GM21447 (cell line): ENCODE measurements around the gene FILIP1L.

Source experiments
- ATAC-seq: cut with Tn5 transposase; IDR thresholded peaks from one replicate; pipeline ENCODE4 v1.9.1; 2021; ENCODE audit not compliant: unreplicated experiment

FILIP1L gene

DNA sequence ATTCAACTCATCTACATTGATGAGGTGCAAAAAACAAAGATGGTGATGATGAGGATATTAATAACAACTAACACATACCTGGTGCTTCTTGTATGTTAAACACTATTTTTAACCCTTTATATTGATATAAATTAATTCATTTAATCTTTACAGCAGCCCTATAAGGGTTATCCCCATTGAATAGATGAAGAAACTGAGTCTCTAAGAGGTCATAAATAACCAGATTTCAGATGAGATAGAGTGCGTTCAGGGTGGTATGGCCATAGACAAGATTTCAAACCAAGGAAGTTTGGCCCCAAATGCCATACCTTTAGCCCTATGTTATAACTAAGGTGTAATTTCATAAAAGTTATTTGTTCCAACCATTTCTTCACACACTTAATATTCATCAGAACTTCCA lies 214.1 kb downstream of the FILIP1L start:
- ATAC-seq = no peak

DNA sequence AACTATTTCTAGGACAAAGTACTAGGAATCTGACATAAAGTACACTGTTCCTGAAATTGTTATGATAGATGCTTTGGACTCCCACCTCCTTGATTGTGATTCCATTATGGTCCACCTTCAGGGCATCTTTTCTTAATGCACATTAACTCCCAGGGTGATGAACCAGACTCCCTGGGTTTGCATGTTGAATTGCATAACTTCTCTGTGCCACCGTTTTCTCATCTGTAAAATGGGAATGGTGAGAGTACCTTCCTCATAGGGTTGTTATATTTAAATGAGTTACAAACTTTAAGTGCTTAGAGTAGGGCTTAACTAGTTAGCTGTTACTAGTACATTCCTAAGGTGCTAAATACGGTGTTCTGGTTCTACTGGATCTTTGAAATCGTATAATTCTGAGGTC lies 214.7 kb downstream of the FILIP1L start:
- no peak for ATAC-seq

DNA sequence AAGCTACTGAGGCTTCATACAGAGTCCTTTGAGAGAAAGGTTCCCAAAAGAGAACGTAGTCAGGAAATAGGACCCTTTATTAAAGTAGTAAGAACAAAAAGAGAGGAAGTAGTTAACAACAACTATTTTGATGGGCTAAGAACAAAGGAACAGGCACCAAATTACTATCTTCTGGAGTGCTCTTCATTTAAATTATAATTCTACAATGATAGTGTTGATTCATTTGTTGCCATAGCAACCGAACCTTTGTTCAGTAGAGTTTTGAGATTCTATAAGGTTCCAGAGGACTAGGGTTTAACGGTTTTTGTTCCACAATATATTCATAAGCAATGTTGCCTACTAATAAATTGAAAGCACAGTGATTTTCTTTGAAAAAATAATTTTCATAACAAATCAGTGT lies 217.8 kb downstream of the FILIP1L start:
- ATAC-seq = no peak

DNA sequence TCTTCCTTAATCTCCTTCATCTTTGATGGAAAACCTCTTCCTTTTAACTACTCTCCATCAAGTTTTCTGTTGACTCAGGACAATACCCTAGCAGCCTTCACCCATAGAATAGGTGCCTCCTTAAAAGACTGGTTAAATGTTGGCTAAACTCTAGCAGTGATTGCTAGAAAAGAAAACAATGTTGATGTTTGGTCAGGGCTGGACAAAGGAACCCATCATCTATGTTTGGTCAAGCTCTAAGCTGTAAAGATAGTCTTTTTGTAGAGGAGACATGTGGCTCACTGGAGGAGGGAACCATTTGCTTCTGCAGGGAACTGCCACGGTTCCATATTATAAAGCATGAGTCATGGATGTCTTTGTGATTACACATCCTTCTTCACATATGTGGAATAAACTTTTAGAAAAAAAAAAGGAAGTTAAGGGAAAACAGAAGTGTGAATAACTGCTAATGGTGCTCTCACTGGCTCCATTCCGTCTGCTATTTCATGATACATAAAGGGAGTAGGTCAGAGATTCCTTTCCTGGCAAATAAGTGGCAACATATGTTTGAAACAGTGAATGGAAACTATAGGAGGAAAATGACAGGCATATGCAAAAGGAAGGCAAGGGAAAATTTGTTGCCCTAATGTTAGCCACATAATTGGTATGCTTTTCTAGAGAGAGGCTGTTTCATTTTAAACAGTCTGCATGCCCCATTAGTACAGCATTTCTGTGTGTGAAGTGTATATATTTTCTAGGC lies 218.4 kb downstream of the FILIP1L start:
- ATAC-seq = no peak

DNA sequence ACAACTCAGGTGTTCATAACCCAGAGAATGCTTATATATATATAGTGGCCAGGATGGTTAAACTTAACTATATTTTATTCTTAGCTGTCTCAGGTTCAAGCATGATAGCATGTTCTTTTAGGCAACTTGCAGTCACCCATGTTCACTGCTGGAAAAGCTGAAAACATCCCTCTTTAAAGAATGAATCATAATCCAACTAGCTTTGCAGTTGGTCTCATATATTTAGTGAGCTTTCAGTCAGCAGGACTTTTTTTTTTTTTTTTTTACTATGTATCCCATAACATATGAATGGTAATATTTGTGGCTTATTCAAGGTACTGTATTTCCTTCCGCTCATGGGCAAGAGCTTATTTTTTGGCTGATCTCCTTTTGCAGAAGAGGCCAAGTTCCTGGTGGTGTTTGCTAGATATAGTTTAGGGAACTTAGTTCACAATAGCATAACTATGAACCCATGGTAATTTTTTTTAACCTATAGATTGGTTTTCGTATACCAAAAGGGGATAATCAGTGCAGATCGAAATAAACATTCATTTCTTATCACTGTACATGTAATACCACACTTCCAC lies 219.1 kb downstream of the FILIP1L start:
- no peak for ATAC-seq

DNA sequence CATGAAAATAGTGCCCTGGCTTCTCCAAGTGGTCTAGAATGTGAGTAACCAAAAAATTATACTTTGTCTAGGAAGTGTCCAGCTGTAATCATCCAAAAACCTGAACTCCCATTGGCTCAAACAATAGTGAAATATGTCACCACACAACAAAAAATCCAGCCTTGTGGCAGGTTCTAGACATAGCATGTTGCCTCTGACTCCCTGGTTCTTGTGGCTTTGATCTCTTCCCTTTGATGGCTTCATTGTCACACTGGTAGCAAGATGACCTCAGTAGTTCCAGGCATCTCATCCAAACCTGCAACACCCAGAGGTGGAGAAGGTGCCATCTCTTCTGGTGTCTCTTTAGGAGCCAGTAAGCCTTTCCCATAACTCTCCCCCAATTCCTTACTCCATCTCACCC lies 222.0 kb downstream of the FILIP1L start:
- ATAC-seq = no peak

DNA sequence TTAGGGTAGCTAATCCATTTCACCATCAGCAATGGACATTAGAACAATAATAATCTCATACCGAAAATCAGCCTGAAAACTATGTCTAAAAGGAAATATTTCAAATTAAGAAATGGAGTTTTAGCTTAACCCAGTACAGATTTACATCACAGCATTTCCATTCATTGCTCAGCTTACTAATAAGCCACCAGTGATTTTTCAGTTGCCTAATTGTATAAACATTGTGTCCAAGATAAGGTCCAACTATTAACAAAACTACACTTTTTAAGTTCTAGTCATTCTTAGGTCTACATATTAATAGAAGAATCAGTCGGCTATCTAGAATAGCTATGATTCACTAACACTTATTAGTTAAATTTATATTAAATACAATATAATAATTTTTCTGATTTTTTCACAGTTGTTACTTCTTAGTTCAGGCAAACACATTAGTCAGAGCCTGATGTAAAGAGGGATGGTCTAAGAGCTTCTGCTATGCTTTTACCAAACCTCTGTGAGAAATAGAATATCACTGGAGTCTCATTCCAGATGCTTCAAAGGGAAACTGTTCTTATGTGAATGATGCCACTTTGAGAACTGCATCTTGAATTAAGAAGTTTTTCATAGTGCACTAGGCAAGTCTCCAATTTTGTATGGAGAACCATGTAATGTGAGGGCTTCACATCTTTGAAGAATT lies 222.6 kb downstream of the FILIP1L start:
- no peak for ATAC-seq

DNA sequence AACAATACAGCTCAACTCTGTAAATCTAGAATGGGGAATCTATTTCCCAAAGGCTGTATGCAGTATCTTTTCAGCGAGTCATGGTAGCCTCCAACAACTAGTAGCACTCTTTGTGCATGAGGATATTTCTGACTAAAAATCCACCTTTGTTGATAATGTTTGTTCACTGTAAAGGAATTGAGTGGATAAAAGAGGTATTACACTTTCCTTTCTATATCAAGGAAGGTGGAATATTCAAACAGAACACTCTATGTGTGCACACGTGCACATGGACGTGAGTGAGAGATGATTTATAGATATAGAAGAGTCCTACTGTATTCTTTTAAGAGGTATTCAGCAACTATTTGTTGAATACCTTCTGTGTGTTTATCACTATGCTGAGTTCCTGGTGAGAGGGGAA lies 228.4 kb downstream of the FILIP1L start:
- ATAC-seq = no peak

DNA sequence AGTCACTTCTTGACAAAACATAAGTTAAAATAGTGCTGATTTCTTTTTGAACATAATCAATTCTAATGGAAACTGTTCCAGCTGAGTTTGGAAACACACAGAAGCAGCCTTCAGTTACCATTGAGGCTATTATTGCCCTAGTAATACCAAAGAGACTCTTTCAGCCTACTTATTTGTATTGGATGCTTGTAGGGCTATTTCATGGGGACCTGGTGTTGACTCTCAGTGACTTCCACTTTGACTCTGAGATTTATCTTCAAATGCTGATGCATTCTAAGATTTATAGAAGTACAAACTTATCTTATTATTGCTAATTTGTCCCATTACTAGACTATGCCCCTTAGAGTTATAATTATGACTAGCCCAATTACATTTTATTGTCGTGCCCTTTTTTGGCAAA lies 229.2 kb downstream of the FILIP1L start:
- ATAC-seq = no peak

DNA sequence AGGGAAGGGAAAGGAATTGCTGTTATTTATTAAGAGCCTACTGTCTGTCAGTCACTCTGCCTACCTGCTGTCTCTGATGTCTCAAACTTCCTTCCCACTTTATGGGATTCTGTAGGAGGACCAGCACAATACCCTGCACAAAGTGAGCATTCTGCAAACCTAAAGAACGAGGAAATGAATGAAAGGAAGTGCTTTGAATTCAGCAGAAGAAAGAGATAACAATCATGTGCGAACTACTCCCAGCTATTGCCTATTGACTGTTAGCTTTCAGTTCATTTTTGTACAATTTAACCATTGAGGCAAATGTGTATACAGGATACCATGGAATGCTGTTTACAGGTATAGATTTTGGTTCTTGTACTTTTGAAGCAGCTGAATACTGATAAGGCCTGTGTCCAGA lies 229.8 kb downstream of the FILIP1L start:
- no peak for ATAC-seq

DNA sequence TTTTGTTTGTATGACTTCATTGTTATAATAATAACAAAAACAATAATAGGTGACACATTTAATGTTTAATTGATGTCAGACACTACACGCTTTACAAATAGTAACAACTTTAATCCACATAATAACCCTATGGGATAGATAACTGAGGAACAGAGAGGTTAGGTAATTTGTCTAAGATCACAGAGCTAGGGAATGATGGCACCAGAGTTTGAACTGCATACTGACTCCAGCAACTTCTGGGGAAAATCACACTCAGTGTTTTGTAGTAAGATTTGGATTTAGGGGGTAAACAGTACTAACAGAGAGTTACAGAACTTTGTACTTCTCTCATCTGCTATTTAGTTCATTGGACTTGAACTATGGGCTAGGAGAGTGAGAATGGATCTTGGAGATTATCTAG lies 230.6 kb downstream of the FILIP1L start:
- ATAC-seq = no peak

DNA sequence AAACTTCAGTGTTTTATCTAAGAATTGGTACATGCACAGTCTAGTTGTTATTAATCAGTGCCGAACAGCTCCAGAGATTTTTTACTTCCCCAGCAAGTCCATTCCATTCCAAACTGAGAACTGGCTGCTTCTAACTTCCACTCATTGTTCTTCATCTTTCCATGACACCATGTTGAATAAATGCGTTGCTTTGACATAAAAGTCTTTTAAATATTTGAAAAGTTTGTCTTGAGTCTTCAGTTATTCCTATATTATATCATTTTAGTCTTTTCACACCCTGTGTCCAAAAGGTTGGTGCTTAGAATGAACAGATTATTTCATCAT lies 231.2 kb downstream of the FILIP1L start:
- no peak for ATAC-seq

DNA sequence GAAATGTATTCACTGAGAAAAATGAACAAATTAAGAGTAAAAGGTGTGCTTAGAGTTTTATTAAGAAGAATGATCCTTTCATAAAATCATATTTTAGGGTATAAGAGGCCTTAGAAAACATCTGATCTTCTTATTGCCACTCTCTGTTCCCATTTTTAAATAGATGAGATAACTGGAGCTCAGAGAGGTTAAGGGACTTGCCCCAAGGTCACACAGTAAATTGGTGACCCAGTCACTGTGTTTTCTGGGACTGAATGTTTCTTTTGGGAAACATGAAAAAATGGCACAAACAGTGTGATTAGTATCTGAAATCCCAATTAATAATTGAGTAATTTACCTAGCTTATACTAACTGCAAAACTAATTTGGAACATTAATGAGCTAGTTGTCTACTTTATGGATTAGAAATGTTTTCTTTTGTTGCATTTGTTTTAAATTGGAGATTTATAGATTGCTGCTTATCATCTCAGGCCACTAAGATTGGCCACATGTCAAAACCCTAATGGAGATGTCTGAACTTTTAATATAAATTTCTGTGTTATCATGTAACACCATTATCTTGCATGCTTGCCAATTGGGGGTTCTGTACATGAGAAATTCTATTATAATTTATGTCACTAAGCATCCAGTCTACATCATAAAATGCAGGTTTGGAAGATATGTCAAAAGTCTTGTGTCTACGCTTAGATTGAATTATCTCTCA lies 231.7 kb downstream of the FILIP1L start:
- no peak for ATAC-seq

DNA sequence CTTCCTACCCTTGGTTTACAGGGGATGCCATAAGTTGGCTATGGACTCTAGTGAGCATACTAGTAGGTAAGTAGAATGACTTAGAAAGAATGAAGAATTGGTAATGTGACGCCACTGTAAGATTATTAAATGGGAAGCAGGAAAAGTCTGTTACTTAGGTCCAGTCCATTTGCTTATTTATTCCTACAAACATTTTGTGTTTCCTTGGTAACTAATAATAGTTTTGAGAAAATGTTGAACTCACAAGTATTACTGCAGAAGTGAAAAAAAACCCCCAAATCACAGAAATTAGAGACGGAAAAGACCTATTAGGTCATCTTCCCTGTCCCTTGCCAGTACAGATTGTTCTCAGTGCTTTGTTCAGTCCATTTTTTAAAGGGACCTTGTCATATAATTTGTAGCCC lies 233.2 kb downstream of the FILIP1L start:
- no peak for ATAC-seq

DNA sequence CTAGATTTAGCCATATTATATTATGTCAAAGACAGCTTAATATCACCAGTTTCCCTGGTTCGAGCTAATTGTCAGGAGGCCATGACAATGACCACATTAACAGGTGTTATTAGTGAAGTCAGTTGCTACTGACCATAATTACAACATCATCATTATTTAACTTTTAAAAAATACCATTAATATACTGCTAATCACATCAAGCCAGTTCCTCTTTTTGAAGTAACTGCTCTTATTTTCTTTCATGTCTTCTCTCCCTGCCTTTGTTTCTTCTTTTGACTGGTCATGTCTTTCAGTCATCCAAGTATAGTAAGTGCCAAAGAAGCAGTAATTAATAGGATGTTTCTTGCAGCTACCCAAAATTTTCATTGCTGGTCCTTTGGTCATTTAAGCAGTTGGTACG lies 235.0 kb downstream of the FILIP1L start:
- ATAC-seq = no peak

DNA sequence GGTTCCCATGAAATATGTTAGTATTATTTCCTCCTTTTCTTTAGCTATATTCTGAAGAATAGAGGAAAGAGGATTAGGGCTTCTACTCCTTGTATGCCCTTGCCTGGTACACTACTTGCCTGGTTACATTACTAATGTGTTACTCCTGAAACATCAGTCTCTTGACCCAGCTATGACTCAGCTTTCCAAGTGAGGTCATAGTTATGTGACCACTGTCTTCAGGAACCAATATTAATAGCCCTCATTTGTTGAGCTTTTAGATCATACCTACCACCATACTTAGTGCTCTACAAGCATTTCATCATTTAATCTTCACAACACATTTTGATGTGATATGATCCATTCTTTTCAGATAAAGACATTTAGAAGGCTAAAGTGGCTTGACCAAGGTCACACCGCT lies 236.3 kb downstream of the FILIP1L start:
- peak; percentile 59 for ATAC-seq

DNA sequence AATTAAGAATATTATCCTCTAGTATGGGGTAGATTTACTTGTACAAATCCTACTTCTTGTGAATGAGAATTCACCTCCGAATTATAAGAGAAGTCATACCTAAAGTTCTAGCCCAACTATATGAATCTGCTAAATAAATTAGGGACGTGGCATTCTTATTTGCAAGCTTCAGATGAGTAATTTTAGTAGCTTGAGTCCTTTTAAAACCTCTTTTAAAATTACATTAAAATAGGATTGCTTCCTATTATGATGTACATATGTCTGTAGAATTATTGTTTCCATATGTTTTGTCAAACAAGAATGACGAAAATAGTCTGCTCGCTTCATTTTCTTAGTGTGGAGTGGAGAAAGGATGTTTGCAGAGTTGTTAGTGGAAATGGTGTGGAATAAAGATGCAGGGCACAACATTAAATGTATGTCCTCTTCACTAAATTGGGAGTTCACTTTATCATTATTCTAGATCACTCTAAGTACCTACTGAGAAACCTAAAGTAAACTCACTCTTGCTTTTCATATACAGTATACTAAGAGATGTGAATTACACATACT lies 237.2 kb downstream of the FILIP1L start:
- ATAC-seq = no peak

DNA sequence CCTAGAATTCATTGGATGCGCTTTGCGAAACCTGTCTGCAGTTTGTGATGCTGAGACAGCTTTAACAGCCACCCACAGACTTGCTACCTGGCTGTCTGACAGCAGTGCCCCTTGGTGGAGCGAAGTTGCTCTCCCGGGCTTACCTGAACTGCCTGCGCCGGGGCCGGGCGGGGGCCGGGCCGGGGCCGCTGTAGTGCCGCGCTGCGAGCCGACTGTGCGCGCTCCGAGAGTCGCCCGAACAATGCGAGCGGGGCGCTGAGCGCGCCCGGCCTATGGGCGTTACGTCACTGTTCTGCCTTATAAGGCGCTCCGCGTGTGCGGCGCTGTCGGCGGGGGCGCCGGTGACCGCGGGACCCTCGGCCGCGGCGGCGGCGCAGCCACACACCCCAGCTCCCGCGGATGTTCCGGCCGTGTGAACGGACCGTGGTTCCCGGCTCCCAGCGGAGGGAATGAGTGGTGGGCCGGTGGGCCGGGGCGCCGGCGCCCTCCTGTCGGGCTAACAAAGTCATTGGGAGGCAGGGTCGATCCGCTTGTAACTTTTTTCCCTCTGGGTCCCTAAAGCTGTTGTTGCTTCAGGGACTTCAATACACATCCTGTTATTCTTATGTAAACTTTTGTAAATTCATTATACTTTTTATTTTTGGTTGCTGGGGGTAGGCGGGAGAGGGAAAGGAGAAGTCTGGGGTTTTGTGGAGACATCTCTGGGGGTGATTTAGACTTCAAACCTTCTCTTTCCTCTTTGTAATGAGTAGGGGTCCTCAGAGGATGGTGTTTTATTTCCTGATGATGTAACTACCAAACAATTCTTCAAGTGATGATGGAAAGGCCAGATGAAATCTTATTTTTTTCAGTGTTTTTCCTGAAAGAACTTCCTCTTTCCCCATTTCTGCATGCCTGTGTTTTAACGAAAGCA lies 238.1 kb downstream of the FILIP1L start:
- peak; percentile 75 for ATAC-seq

DNA sequence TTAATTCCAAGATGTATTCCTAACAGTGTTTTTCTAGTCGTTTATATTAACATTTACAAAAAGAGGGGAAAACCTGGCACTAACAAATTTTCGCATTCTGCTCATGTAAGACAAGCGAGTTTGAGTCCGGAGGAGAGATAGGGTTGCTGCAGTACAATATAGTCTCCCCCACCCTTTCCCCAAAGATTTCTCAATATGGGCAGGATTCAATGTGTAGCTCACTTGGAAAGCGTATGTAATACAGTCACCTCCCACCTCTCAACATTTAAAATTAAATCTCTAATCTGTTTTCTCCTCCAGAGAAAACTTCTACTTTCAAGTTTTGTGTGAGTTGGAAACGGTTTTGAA lies 238.7 kb downstream of the FILIP1L start:
- ATAC-seq = no peak

DNA sequence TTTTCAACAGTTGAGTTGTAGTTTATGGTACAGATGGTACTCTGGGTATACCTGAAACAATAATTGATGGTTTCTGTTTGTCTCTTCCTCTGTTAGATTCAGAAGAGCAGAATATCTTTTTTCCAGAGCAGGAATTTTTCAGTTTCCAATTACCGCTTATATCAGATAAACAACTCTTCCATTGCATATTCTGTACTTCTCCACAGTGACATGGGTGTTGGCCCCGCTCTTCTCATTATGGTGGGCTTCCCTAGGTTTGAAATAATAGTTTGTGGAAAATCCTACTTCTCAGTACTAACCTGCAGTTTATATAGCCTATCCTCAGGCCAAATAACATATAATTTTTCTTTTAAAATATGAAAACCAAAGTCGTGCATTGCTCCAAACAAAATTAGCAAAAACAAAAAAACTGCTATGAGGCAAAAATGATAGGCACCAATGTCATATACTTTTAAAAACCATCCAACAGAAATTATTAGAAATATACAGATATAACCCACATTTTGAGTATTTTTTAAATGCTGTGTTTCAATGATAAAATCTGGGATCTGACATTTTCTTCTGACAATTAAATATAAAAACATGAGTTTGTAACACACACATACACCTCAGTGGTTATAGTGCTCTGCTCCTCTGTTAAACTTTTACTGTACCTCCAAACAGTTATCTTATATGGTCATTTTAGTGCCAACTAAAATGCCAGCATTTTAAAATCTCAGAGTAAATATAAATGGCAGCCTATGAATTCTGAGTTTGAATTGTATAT lies 239.9 kb downstream of the FILIP1L start:
- no peak for ATAC-seq
